Esophagus muscularis mucosa (tissue), 4 donors: ENCODE data around the gene DLD. TPM values are rescaled to one million over a fixed set of nuclear protein-coding genes. Genes with fewer than 3 reads are reported as not detected.
A peak's percentile ranks its signal among the peaks of the same experiment; 100 is the strongest.
"Not testable (repeated sequence)": the region's sequence is repeated elsewhere in the genome, so short reads cannot be mapped to it uniquely, and the experiment has no call there.

Experiments
- DNase-seq: peaks from one replicate; pipeline ENCODE4 v3.0.0-alpha.2; 2017; ENCODE audit errors: extremely low spot score
- H3K27ac ChIP-seq, 4 donors: fragments of 200-600 bp; sonication (generic); replicated peaks in 1 of 4; 1 replicate in 3 of 4; 2 replicates in 1 of 4; pipeline ENCODE4 v1.5.1; 2016 to 2019; ENCODE audit warnings: mild to moderate bottlenecking in 1 of 4
- H3K27me3 ChIP-seq, 4 donors: fragments of 200-600 bp; sonication (generic); one replicate each; pipeline versions ENCODE4 v1.5.1 to v1.6.0; 2016 to 2019
- H3K36me3 ChIP-seq, 4 donors: fragments of 200-600 bp; sonication (generic); one replicate each; pipeline ENCODE4 v1.5.1; 2016 to 2019
- H3K4me1 ChIP-seq, 4 donors: fragments of 200-600 bp; sonication (generic); one replicate each; pipeline ENCODE4 v1.5.1; 2016 to 2019
- H3K4me3 ChIP-seq, 4 donors: fragments of 200-600 bp; sonication (generic); 1 replicate in 2 of 4; 2 replicates in 2 of 4; pipeline ENCODE4 v1.5.1; 2016 to 2019; ENCODE audit warnings: mild to moderate bottlenecking in 4 of 4, moderate library complexity in 1 of 4
- H3K9me3 ChIP-seq, 4 donors: fragments of 200-600 bp; sonication (generic); 1 replicate in 3 of 4; 2 replicates in 1 of 4; pipeline ENCODE4 v1.5.1; 2016 to 2019
- EP300 ChIP-seq: sonication (generic); formaldehyde crosslinking; IDR thresholded peaks from one replicate; pipeline ENCODE4 v1.6.1; 2017; ENCODE audit warnings: antibody characterized with exemption
- POLR2A ChIP-seq: fragments of 450-650 bp; IDR thresholded peaks from one replicate; pipeline ENCODE4 v1.6.1; 2017; ENCODE audit warnings: antibody characterized with exemption, moderate library complexity, mild to moderate bottlenecking, low read depth
- POLR2AphosphoS5 ChIP-seq, 2 donors: sonication (generic); formaldehyde crosslinking; IDR thresholded peaks; one replicate each; pipeline ENCODE4 v1.6.1; 2017; ENCODE audit warnings: antibody characterized with exemption in 2 of 2
- WGBS: methylation state at CpG from one replicate; pipeline ENCODE4 v1.1.5; 2018; 5-methylcytosine and 5-hydroxymethylcytosine counted together
- intact Hi-C: fragments of 100-400 bp; cut with DNase I; formaldehyde crosslinking; loops from one replicate; pipeline ENCODE4 v1.15.1; 2023
- total RNA-seq, 4 donors: library from RNA; depleted of rRNA; stranded (reverse); fragments of >200 nt; gene quantifications; one replicate each; pipeline versions ENCODE4 v1.1.0 to v1.2.1, GENCODE V29; 2016
- TF ChIP-seq, protein P1 (sequence below), 3 experiments: fragments of 200-600 bp in 2 of 3; fragments of 450-650 bp in 1 of 3; sonication (generic) in 2 of 3; IDR thresholded peaks; one replicate each; pipeline ENCODE4 v1.5.1; 2017 to 2019; ENCODE audit warnings: antibody characterized with exemption in 3 of 3, mild to moderate bottlenecking in 2 of 3, moderate library complexity in 1 of 3

DLD gene
- total RNA-seq, 4 donors from 2014 or later: 99.9 to 135 (median 119) TPM

DNA sequence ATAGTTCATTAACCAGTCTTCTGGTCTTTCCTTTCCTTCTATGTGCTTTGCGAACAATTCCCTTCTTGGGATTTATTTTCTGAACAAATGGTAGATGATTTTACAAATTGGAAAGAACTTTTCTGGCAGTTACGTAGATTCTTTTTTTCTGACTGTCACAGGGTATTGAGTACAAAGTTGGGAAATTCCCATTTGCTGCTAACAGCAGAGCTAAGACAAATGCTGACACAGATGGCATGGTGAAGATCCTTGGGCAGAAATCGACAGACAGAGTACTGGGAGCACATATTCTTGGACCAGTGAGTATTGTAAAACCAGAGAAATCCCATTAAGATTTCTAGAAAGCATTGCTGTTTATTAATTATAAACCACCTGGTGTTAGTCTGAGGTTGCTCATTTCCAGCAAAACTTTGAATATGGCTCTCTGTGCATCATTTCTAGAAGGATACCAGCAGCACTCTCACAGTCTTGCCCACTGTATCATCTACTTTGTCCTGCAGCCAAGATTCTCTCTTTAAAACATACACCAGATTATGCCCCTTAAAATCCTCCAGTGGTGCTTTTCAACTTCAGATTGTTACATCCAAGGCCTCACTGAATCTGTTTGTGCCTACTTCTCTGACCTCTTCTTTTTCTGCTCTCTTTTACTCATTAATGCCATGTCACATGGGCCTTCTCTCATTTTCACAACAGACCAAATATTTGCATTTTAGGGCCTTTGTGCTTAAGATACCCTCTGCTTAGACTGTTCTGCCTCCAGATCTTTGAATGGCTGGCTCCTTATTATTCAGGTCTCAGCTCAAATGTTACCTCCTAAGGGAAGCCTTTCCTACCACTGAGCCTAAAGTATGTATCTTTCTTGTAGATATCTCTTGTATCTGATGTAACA is 27.0 kb downstream of the DLD start:
- H3K4me1 ChIP-seq: peaks cover 0 to 40% (median 20%) of the 10 kb centered on the region in 4 donors
- intact Hi-C loops: loop anchor here (5.0 kb wide), 1 partner anchor 64 kb away; no protein-coding TSS in a partner anchor
- H3K4me3 ChIP-seq: no peak overlapping the region
- H3K27me3 ChIP-seq: no peaks in the 10 kb centered on the region
- TF ChIP-seq POLR2AphosphoS5 (IDR thresholded peaks at IDR 0.05) (no peak), POLR2A (no peak), EP300 (no peak)
- TF ChIP-seq, protein P1, sequence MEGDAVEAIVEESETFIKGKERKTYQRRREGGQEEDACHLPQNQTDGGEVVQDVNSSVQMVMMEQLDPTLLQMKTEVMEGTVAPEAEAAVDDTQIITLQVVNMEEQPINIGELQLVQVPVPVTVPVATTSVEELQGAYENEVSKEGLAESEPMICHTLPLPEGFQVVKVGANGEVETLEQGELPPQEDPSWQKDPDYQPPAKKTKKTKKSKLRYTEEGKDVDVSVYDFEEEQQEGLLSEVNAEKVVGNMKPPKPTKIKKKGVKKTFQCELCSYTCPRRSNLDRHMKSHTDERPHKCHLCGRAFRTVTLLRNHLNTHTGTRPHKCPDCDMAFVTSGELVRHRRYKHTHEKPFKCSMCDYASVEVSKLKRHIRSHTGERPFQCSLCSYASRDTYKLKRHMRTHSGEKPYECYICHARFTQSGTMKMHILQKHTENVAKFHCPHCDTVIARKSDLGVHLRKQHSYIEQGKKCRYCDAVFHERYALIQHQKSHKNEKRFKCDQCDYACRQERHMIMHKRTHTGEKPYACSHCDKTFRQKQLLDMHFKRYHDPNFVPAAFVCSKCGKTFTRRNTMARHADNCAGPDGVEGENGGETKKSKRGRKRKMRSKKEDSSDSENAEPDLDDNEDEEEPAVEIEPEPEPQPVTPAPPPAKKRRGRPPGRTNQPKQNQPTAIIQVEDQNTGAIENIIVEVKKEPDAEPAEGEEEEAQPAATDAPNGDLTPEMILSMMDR (IDR thresholded peaks at IDR 0.05): no peak
- H3K27ac ChIP-seq: peak overlapping the region in 2 of 4 donors; percentile 37 to 41
- H3K36me3 ChIP-seq: peaks cover 35 to 71% (median 53%) of the 10 kb centered on the region in 4 donors
- WGBS: 83% methylated on average over 3 of the region's 3 CpGs
- no peak for DNase-seq
- no peaks in the 10 kb centered on the region for H3K9me3 ChIP-seq

DNA sequence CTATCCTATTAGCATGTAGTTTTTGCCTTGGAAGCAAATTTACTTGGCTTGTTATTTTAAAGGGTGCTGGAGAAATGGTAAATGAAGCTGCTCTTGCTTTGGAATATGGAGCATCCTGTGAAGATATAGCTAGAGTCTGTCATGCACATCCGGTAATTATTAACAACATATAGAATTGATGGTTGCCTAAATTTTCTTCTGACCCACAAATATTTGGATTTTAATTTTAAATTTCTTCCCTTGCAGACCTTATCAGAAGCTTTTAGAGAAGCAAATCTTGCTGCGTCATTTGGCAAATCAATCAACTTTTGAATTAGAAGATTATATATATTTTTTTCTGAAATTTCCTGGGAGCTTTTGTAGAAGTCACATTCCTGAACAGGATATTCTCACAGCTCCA is 28.0 kb downstream of the DLD start:
- Histone ChIP-seq H3K9me3 (no peaks in the 10 kb centered on the region), H3K36me3 (peaks cover 41 to 80% (median 62%) of the 10 kb centered on the region in 4 donors), H3K27ac (no peak overlapping the region), H3K27me3 (no peaks in the 10 kb centered on the region), H3K4me1 (peaks cover 0 to 46% (median 26%) of the 10 kb centered on the region in 4 donors), H3K4me3 (no peak overlapping the region)
- TF ChIP-seq, protein P1 (IDR thresholded peaks at IDR 0.05): no peak
- TF ChIP-seq POLR2AphosphoS5 (IDR thresholded peaks at IDR 0.05) (no peak), EP300 (no peak), POLR2A (no peak)
- no peak for DNase-seq
- WGBS: 93% methylated on average over 2 of the region's 2 CpGs
- intact Hi-C loops: loop anchor here (5.0 kb wide), 1 partner anchor 63 kb away; no protein-coding TSS in a partner anchor

DNA sequence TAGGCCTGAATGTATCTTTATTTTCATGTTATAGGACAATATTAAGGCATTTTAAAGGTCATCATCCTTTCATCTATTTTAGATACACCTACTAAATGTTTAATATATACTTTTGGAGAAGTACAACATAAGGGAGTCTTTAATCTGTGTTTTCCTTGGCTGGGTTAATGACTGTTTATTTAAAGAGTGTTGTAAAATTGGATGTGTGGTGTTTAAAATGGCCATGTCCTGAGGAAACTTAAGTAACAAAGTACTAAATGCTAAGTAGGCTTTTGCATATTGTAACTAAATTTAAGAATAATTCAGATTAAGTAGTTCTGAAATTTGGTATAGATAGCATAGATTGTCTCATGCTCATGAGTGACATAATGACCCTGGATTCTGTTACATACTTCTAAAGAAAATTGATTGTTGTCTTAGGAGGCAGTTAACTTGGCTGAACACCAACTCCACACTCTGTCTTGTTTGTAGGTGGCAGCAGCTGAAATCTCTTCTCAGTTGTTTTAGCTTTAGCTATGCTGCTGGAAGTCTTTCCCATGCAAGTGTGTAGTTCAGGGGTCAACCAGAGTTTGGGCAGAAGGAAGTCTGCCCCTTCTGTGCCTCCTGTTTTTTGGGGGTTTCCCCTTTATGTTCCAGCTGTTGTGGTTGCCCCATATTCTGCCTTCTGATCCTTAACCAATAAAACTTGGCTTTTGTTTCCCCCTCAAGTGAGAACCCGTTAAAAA is 29.2 kb downstream of the DLD start:
- 18% methylated on average over 1 of the region's 1 CpG for WGBS

DNA sequence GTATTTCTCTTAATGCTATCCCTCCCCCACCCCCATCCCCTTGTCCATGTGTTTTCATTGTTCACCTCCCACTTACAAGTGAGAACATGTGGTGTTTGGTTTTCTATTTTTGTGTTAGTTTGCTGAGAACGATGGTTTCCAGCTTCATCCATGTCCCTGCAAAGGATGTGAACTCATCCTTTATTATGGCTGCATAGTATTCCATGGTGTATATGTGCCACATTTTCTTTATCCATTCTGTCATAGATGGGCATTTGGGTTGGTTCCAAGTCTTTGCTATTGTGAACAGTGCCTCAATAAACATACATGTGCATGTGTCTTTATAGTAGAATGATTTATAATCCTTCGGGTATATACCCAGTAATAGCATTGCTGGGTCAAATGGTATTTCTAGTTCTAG is 30.8 kb downstream of the DLD start:
- H3K27me3 ChIP-seq, DNase-seq, H3K4me3 ChIP-seq, H3K9me3 ChIP-seq: not testable (repeated sequence)
- 60% methylated on average over 2 of the region's 2 CpGs for WGBS
- peaks cover 7 to 46% (median 40%) of the 10 kb centered on the region in 4 donors for H3K4me1 ChIP-seq
- H3K27ac ChIP-seq: peak overlapping the region in 2 of 4 donors; percentile 38 to 57
- peaks cover 40 to 92% (median 73%) of the 10 kb centered on the region in 4 donors for H3K36me3 ChIP-seq
- intact Hi-C loops: loop anchor here (5.0 kb wide), 1 partner anchor 80 kb away; the partner anchor contains the start of gene LAMB1

More for the DNA sequence above, 29.2 kb downstream of the DLD start:
- DNase-seq: no peak
- Histone ChIP-seq H3K4me3 (no peak overlapping the region), H3K4me1 (peaks cover 7 to 46% (median 31%) of the 10 kb centered on the region in 4 donors), H3K27ac (peak overlapping the region; percentile 38 to 57 (median 41)), H3K9me3 (no peaks in the 10 kb centered on the region), H3K36me3 (peaks cover 41 to 92% (median 70%) of the 10 kb centered on the region in 4 donors), H3K27me3 (no peaks in the 10 kb centered on the region)
- TF ChIP-seq POLR2AphosphoS5 (IDR thresholded peaks at IDR 0.05): peak in 1 of 2 donors; percentile 13
- TF ChIP-seq, protein P1 (IDR thresholded peaks at IDR 0.05): no peak
- intact Hi-C loops: loop anchor here (5.0 kb wide), 1 partner anchor 82 kb away; the partner anchor contains the start of gene LAMB1

- peak overlapping the region; percentile 9 to 65 (median 34) for H3K27ac ChIP-seq
- intact Hi-C loops: loop anchor here (5.0 kb wide), 1 partner anchor 79 kb away; the partner anchor contains the start of gene LAMB1
- peaks cover 7 to 46% (median 40%) of the 10 kb centered on the region in 4 donors for H3K4me1 ChIP-seq
- no peak overlapping the region for H3K4me3 ChIP-seq
- no peaks in the 10 kb centered on the region for H3K27me3 ChIP-seq
- H3K9me3 ChIP-seq: no peaks in the 10 kb centered on the region
- TF ChIP-seq POLR2A (no peak), POLR2AphosphoS5 (IDR thresholded peaks at IDR 0.05) (no peak), EP300 (no peak)
- TF ChIP-seq, protein P1 (IDR thresholded peaks at IDR 0.05): no peak
- H3K36me3 ChIP-seq: peaks cover 35 to 93% (median 73%) of the 10 kb centered on the region in 4 donors
- DNase-seq: no peak
- WGBS: 69% methylated on average over 1 of the region's 1 CpG
These were observed 31.9 kb downstream of the DLD start for GRCh38 chr7:107922886-107923285.
